Mucosa of rectum (tissue), 2 donors: ENCODE results near the gene TAF4.

Experiments used
- H3K27ac ChIP-seq, 2 donors: one replicate each; pipeline ENCODE4 v1.7.0; 2013; ENCODE audit warnings: inconsistent platforms in 2 of 2, low read depth in 2 of 2, low read length in 2 of 2
- H3K27me3 ChIP-seq, 2 donors: one replicate each; pipeline ENCODE4 v1.7.0; 2013; ENCODE audit warnings: low read length in 2 of 2; ENCODE audit not compliant: control insufficient read depth in 2 of 2, insufficient read depth in 2 of 2
- H3K36me3 ChIP-seq, 2 donors: one replicate each; pipeline ENCODE4 v1.7.0; 2013; ENCODE audit warnings: low read length in 2 of 2; ENCODE audit not compliant: control insufficient read depth in 2 of 2, insufficient read depth in 2 of 2
- H3K4me1 ChIP-seq, 2 donors: one replicate each; pipeline ENCODE4 v1.7.0; 2013; ENCODE audit warnings: low read length in 2 of 2, mild to moderate bottlenecking in 1 of 2; ENCODE audit not compliant: control insufficient read depth in 2 of 2, insufficient read depth in 2 of 2
- H3K4me3 ChIP-seq, 2 donors: one replicate each; pipeline ENCODE4 v1.7.0; 2013; ENCODE audit warnings: low read length in 2 of 2
- H3K9ac ChIP-seq, 2 donors: one replicate each; pipeline ENCODE4 v1.7.0; 2013; ENCODE audit warnings: low read length in 2 of 2, low read depth in 1 of 2, mild to moderate bottlenecking in 1 of 2
- H3K9me3 ChIP-seq, 2 donors: one replicate each; pipeline ENCODE4 v1.7.0; 2013; ENCODE audit warnings: low read length in 2 of 2; ENCODE audit not compliant: control insufficient read depth in 2 of 2
- donor health status: healthy.
- donor health status: Normal muscosa, but diverticular disease.

The TAF4 gene

GRCh38 chr20:62045118-62045517 is 20.6 kb downstream of the TAF4 start:
- no peak overlapping the region for H3K9ac ChIP-seq
- no peaks in the 10 kb centered on the region for H3K4me1 ChIP-seq
- no peaks in the 10 kb centered on the region for H3K9me3 ChIP-seq
- H3K27me3 ChIP-seq = no peaks in the 10 kb centered on the region
- H3K4me3 ChIP-seq = no peak overlapping the region
- no peaks in the 10 kb centered on the region for H3K36me3 ChIP-seq
- H3K27ac ChIP-seq = no peak overlapping the region

DNA sequence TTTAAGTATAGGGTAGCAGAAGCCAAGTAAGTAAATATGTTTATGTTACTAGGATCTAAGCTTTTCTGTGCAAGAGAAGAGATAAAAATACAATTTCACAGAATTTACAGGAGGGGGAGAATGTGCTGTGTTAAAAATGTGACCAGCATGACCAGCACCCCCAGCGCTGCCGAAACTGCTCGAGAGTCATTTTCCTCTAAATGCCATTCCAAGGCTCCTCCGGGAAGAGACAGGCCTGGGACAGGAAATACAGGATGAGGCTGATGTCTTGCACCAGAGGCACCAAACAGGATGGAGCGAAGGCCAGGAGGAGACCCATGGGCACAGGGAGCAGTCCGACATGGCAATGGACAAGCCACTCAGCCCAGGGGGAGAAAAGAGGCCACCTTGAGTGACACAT is 21.1 kb downstream of the TAF4 start:
- H3K4me3 ChIP-seq = no peak overlapping the region
- no peaks in the 10 kb centered on the region for H3K27me3 ChIP-seq
- no peak overlapping the region for H3K27ac ChIP-seq
- no peaks in the 10 kb centered on the region for H3K4me1 ChIP-seq
- H3K36me3 ChIP-seq = no peaks in the 10 kb centered on the region
- no peaks in the 10 kb centered on the region for H3K9me3 ChIP-seq
- H3K9ac ChIP-seq = no peak overlapping the region

DNA sequence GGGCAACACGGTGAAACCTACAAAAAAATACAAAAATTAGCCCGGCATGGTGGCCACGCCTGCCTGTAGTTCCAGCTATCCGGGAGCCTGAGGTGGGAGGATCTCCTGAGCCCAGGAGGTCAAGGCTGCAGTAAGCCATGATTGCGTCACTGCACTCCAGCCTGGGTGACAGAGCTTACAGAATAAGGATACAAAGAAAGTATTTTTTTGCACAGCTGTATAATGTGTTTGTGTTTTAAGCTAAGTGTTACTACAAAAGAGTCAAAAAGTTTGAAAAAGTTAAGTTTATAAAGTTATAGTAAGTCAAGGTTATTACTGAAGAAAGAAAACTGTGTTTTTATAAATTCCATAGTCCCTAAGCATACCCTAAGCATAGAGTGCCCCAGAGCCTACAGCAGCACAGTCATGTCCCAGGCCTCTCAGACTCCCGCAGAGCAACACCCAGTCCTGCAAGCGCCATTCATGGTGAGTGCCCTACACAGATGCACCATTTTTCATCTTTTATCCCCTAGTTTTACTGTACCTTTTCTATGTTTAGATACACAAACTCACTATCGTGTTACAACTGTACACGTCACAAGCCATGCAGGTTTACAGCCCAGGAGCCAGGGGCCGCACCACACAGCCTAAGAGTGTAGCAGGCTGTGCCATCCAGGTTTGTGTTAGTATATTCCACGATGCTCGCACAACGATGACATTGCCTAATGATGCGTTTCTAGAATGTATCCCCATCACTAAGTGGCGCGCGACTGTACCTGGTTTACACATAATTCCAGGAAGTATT is 22.4 kb downstream of the TAF4 start:
- H3K9ac ChIP-seq = no peak overlapping the region
- H3K36me3 ChIP-seq = no peaks in the 10 kb centered on the region
- H3K9me3 ChIP-seq = no peaks in the 10 kb centered on the region
- H3K27me3 ChIP-seq = no peaks in the 10 kb centered on the region
- H3K27ac ChIP-seq = no peak overlapping the region
- H3K4me3 ChIP-seq = no peak overlapping the region
- no peaks in the 10 kb centered on the region for H3K4me1 ChIP-seq

- Histone ChIP-seq H3K27me3 (no peaks in the 10 kb centered on the region), H3K4me1 (no peaks in the 10 kb centered on the region), H3K9me3 (no peaks in the 10 kb centered on the region), H3K4me3 (no peak overlapping the region), H3K9ac (no peak overlapping the region), H3K27ac (no peak overlapping the region), H3K36me3 (no peaks in the 10 kb centered on the region)
Observed at GRCh38 chr20:62042025-62042820, 23.5 kb downstream of the TAF4 start.

DNA sequence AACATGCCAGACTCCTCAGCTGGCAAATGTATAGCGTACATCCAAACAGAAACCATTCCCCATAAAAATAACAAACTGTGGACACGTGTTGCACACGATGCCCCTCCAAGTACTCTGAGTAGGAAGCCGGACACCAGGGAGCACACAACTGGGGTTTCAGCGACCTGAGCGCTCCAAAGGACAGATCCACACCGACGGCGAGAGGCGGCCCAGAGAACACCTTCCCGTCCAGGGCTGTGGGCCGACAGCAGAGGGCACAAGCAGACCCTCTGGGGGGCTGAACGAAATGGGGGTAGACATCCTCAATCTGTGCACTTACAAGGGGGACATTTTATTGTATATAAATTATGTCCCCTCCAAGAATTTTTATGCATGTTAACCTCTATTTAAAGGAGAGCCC is 24.7 kb downstream of the TAF4 start:
- Histone ChIP-seq H3K9ac (no peak overlapping the region), H3K27ac (no peak overlapping the region), H3K27me3 (no peaks in the 10 kb centered on the region), H3K9me3 (no peaks in the 10 kb centered on the region), H3K4me1 (no peaks in the 10 kb centered on the region), H3K36me3 (no peaks in the 10 kb centered on the region), H3K4me3 (no peak overlapping the region)

DNA sequence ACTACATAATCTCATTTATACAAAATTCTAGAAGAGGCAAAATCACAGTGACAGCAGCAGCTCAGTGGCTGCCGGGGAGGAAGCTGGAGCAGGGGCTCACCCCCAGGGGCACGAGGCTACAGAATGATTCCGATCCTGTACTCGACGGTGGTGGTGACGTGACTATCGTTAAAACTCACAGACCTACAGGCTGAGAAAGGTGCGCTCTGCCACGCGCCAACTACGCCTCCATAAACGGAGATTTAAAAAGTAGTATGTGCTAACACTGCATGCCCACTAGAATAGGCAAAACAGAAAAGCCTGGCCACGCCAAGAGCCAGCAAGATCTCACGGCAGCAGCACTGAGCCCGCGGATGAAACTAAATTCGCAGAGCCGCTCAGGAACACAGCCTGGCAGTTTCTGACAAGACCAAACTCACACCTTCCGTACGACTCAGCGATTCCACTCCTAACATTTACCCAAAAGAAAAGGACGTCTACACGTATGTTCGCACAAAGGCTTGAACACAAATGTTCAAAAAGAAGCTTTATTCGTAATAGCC is 25.2 kb downstream of the TAF4 start:
- Histone ChIP-seq H3K27ac (no peak overlapping the region), H3K9ac (no peak overlapping the region), H3K4me3 (no peak overlapping the region), H3K9me3 (no peaks in the 10 kb centered on the region), H3K4me1 (no peaks in the 10 kb centered on the region), H3K36me3 (no peaks in the 10 kb centered on the region), H3K27me3 (no peaks in the 10 kb centered on the region)

- Histone ChIP-seq H3K27ac (no peak overlapping the region), H3K27me3 (no peaks in the 10 kb centered on the region), H3K36me3 (no peaks in the 10 kb centered on the region), H3K9ac (no peak overlapping the region), H3K9me3 (no peaks in the 10 kb centered on the region), H3K4me1 (no peaks in the 10 kb centered on the region), H3K4me3 (no peak overlapping the region)
Observed at GRCh38 chr20:62039738-62040137, 25.9 kb downstream of the TAF4 start.

- Histone ChIP-seq H3K27me3 (no peaks in the 10 kb centered on the region), H3K36me3 (no peaks in the 10 kb centered on the region), H3K27ac (no peak overlapping the region), H3K4me1 (peaks cover 0 to 3% of the 10 kb centered on the region in 2 donors), H3K9me3 (no peaks in the 10 kb centered on the region), H3K4me3 (no peak overlapping the region), H3K9ac (no peak overlapping the region)
Observed at GRCh38 chr20:62032609-62033368, 32.9 kb downstream of the TAF4 start.

GRCh38 chr20:62031462-62032092 is 34.1 kb downstream of the TAF4 start:
- no peak overlapping the region for H3K27ac ChIP-seq
- H3K4me1 ChIP-seq = peaks cover 0 to 3% of the 10 kb centered on the region in 2 donors
- no peak overlapping the region for H3K4me3 ChIP-seq
- H3K36me3 ChIP-seq = no peaks in the 10 kb centered on the region
- H3K9ac ChIP-seq = no peak overlapping the region
- no peaks in the 10 kb centered on the region for H3K27me3 ChIP-seq
- no peaks in the 10 kb centered on the region for H3K9me3 ChIP-seq
